Embryonic facial prominence (tissue), 1 donor: ENCODE data around the gene B3GNT8.
"Not testable (repeated sequence)": the region's sequence is repeated elsewhere in the genome, so short reads cannot be mapped to it uniquely, and the experiment has no call there.

Experiments
- DNase-seq: peaks from one replicate; pipeline ENCODE4 v3.0.0-alpha.2; 2016; ENCODE audit errors: extremely low spot score

B3GNT8 gene

DNA sequence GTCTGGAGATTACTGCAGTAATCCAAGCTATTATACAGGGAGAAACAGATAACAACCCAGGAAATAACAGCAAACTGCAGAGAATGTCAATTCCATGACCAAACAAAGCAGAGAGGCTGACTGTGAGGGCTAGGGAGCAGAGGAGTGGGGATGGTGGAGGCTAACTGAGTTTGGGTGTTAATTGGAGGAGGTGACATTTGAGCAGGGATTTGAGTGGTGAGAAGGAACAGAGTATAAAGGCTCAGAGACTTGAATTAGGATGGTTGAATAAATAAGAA, 9.4 kb upstream of the B3GNT8 start:
- no peak for DNase-seq

DNA sequence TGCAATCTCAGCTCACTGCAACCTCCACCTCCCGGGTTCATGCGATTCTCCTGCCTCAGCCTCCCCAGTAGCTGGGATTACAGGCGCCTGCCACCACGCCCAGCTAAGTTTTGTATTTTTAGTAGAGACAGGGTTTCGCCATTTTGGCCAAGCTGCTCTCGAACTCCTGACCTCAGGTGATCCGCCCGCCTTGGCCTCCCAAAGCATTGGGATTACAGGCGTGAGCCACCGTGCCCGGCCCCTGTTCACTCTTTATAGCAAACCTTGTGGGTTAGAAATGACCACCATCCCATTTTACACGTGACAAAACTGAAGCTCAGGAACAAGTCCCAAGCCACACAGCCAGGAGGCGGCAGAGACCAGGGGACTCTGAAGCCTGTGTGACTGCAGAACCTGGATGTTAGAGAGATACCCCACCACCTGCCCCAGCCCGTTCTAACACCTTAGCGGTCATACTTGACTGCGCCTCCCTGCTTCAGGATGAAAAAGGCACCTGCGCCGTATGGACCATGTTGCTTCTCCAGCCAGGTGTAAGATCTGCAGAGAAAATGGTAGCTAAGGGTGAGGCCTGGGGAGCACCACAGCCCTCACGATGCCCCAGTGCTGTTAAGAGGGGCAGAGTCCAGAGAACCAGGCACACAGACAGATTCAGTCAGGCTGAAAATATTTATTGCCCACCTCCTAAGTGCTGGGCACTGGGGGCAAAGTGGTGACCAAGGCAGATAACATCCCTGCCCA, 8.9 kb upstream of the B3GNT8 start:
- no peak for DNase-seq

DNA sequence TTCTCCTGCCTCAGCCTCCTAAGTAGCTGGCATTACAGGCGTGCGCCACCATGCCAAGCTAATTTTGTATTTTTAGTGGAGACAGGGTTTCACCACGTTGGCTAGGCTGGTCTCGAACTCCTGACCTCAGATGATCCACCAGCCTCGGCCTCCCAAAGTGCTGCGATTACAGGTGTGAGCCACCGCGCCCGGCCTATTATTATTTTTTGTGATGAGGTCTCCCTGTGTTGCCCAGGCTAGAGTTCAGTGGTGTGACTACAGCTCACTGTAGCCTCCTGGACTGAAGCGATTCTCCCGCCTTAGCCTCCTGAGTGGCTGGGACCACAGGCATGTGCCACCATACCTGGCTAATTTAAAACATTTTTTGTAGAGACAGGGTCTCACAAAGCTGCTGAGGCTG, 8.2 kb upstream of the B3GNT8 start:
- DNase-seq = not testable (repeated sequence)

DNA sequence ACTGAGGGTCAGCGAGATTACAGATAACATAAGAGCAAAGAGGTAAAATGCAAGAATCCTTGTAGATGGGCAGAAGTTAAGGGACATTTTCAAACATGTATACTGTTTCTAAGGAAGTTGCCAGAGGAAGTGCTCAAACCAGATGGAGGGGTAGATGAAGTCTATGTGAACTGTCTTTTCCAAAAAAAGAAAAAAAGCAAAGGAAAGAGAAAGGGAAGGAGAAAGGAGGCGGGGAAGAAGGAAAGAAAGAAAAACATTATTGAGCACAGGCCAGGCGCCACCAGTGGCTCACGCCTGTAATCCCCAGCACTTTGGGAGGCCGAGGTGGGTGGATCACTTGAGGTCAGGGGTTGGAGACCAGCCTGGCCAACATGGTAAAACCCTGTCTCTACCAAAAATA, 7.3 kb upstream of the B3GNT8 start:
- DNase-seq = no peak

DNA sequence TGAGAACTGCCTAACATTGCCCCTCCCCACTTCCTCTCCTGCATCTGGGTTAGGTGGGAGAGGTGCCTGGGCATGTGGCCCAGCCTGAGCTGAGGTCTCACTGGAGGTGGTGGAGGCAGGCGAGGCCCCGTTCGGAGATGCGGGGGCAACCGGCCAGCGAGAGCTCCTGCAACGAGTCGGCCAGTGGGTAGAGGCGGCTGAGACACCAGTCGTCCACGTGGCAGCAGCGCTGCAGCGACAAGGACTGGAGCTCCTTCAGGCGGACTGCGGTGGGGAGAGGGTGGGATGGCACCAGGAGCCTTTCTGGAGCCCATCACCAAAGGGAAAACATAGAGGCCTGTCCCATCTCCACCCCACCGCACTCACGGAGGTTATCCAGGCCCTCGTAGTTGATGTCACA, 6.0 kb upstream of the B3GNT8 start:
- DNase-seq = no peak

DNA sequence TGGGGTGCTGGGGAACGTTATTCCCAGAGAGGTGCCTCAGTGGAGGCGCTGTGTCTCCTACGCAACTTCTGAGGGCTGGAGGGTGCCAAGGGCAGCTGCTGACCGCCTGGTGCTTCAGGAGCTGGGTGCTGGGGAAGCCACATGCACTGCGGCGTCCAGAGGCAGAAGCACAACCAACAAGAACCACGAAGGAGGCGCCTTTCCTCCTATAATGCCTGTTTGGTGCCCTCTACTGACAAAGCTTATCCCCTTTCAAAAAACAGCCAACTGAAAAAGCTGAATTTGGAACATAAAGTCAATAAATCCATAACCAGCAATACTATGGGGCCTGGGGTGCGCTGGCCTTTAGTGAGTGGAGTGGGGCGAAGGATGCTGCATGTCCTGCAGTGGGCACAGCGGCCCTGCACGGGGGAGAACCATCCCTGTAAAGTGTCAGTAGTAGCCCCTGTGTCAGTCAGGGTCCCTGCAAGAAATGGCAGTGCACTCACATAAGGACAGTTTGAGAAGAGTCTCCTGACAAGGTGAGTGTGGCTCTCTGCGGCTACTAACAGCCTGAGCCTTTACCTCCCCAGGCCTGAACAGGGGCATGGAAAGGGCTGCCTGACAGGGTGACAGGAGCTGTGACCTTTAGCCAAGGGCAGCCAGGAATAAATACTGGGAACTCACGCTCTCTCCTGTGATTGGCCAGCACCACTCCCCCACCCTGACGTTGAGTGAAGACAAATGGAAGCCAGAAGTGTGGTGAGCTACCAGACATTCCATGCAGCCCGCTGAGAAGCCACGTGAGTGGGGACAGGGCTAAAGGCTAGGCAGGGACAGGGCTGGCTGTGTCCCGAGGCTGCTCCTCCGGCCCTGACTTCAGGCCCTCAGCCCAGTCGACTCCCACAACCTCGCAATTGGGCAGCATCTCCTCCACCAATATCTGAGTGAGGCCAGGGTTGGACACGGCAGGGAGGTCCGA, 4.5 kb upstream of the B3GNT8 start:
- DNase-seq = no peak

DNA sequence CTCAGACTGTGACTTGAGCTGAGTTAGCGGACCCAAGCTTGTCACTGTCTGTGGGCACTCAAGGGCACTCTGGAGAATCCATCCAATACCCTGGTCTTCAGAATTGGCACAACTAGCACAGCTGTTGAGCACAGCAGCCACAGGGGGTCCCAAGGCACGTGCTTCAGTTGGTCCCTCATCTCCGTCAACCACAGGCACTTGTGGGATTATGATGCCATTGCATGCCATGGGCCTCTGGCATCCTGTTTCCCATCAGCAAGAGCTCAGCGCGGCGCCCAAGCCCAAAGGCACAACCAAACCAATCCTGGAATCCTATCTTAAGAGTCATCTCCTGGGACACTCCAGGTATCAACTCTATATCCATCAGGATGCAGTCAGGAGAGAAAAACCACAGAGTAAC, 3.7 kb upstream of the B3GNT8 start:
- no peak for DNase-seq

DNA sequence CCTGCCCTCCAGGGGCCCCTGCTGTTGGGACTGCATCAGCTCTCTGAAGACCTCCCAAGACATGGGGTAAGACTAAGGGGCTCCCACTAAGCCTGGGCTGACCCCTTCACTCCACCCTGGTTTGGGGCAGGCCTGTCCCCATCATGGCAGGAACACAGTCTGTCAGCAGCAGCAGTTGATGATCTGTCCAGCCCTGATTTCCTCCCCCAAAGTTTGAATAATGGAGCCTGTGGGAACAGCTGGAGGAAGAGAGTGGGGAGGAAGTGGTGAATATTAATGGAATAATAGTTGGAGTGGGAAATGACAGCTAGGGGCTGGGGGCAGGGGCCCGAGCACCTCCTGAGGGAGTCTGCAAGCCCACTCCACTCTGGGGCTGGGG, 1.3 kb upstream of the B3GNT8 start:
- DNase-seq = no peak

DNA sequence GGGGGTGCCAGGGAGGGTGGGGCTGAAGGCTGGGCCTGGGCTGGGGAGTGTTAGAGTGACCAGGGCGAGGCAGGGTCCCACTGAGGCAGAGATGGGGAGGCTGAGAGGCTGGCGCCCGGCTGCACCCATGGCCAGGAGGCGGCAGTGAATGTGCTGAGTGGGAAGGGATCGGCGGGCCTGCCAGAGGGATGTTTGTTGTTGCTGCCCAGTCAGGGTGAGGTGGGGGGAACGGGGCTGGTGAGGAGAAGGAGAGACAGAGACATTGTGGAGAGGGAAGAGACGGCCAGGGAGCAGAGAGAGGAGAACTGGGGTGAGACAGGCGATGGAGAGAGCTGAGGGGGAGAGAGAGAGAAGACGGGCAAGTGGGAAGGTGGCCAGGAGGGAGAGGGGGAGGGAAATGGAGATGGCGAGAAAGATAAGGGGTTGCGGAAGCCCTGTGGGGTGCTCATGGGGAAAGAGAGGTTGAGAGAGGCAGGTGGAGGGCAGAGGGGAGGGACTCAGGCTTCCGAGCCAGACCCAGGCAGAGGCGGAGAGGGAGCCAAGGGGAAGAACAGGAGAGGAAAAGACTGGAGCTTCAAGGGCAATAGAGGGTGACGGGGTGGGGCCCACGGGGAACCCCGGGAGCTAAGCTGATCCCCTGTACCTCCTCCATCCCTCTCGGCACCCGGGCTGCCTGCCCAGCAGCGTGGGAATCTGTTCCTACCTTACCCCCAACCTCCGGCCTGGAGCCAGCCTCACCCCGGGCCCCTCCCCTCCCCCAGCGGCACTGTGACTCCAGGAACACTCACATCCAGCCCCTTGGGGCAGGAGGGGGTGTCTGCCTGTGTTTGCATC, 690 bp upstream of the B3GNT8 start:
- DNase-seq = peak; percentile 18

DNA sequence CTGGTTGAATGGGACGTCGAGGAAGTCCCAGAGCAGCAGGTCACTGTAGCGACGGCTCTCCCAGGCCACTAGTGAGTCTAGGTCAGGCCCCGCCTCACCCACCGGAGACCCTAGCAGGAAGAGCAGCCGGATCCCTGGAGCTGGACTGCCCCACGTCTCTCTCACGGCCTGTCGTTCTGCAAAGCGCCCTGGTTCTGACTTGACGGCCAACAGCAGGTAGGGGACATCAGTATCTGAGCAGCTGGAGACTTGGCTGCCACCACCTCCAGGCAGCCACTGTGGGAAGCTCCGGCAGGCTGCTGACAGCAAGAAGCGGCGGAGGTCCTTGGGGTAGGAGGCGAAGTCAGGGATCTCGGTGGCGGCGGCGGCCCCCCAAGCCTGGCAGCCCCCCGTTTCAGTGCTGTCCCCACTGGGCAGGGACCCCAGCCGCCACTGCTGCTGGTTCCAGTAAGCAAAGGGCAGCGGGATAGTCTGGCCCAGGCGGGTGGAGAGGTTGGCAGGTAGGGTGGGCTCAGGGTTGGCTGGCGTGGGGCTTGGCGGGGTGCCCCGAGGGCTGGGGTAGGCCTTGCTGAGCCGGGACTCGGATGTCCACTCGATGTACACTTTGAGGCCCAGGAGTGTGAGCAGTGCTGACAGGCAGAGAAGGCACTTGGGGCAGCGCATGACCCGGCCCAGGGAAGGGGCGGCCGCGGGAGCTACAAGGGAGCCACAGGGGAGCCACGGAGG, 895 bp downstream of the B3GNT8 start:
- DNase-seq = no peak

DNA sequence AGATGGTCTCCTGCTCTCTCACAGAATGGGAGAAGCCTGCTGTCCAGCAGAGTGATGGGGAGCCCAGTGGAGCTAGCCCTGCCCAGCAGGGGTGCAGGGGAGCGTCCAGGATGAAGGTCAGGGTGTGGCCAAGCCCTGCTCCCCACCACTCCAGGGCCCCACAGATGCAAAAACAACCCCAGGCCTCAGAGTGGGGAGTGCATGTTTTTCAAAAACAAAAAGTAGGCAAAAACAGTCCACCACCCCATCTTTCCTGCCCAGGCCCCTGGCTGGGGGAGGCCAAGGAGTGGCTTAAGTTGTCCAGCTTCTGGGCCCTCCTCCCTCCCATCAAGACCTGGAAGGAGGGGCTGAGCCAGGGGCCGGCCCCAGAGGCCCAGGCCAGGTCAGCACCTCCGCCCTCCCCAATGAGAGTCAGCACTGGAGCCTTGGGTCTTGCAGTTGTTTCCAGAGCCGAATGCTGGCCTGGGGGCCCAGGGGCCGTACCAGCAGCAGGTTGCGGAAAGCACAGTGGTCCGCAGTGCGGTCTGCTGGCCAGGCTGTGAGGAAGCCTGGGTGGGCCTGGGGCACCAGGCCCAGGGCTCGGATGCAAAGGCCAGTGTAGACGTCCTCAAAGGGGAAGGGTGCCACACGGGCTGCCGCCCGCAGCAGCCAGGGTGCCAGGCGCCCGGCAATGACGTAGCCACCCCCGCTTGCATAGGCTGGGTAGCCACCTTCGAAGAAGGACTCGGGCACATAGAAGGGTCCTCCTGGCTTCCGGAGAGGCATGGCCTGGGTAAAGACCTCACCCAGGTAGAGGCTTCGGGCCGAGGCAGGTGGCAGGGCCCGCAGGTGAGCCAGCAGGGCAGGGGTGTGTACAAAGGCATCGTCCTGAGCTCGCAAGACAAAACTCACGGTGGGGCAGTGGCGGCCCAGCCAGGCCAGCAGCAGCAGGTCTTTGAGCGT, 1.7 kb downstream of the B3GNT8 start:
- DNase-seq = no peak

DNA sequence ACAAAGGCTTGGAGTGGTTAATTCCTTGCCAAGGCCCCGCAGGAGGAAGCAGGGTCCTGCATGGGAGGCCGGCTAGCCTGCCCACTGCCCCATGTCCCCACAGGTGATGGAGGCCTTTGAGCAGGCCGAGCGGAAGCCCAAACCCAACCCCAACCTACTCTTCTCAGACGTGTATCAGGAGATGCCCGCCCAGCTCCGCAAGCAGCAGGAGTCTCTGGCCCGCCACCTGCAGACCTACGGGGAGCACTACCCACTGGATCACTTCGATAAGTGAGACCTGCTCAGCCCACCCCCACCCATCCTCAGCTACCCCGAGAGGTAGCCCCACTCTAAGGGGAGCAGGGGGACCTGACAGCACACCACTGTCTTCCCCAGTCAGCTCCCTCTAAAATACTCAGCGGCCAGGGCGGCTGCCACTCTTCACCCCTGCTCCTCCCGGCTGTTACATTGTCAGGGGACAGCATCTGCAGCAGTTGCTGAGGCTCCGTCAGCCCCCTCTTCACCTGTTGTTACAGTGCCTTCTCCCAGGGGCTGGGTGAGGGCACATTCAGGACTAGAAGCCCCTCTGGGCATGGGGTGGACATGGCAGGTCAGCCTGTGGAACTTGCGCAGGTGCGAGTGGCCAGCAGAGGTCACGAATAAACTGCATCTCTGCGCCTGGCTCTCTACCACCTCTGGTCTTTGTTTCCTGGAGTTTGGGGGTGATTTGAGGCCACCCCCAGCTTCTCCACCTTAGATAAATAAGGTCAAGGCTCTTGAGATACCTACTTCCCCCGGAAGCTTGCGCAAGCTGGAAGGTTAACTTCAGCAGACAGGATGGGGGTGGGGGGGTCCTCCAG, 2.6 kb downstream of the B3GNT8 start:
- DNase-seq = no peak

DNA sequence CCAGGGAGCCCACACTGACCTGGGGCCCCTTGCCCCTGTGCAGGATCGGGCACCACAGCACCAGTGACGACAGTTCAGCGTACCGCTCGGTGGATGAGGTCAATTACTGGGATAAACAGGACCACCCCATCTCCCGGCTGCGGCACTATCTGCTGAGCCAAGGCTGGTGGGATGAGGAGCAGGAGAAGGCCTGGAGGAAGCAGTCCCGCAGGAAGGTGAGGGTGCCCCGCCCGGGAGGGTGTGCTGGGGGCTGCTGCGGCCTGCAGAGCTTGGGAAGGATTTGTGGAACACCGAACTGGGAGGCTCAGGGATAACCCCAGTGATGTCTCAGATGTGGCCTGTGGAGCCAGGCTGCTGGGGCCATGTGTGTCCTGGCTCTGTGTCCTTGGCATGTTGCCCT, 4.2 kb downstream of the B3GNT8 start:
- DNase-seq = no peak

DNA sequence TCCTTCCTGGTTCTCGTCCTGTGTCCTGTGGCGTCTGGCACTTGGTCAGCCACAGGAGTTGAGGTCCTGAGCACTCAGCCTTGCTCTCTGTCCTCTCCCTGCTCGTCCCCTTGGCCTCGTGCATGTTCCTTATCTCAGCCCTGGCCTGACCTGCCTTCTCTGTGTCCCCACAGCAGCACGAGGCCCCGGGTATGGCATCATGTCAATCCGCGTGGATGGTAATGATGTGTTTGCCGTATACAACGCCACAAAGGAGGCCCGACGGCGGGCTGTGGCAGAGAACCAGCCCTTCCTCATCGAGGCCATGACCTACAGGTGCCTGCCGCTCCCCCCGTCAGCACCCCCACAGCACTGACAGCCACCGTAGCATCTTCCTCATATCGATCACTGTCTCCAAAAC, 4.7 kb downstream of the B3GNT8 start:
- DNase-seq = no peak

DNA sequence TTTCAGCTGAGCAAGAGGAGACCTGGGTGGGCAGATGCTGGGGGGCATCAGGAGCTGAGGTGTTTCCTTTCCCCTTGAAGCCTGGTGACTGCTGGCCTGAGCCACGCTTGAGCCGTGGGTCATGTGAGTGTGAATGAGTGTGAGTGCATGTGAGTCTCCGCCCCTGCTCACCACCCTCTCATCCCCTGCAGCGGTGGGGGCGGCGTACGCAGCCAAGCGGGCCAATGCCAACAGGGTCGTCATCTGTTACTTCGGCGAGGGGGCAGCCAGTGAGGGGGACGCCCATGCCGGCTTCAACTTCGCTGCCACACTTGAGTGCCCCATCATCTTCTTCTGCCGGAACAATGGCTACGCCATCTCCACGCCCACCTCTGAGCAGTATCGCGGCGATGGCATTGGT, 5.2 kb downstream of the B3GNT8 start:
- no peak for DNase-seq

DNA sequence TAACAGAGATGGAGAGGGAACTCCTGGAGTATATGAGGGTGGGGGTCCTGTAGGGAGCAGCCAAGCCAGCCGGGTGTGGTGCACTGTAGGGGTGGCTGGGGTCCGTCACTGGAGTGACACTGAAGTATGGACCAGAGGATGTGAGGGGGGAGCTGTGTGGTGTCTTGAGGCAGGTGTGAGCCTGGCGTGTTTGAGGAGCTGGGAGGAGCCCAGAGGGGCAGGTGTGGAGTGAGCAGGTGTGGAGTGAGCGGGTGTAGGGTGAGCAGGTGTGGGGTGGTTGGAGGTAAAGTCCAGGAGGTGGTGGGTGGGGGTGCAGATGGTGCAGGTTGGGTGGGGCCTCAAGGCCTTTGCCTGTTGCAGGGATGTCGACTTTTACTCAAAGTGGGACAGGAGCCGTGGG, 5.9 kb downstream of the B3GNT8 start:
- no peak for DNase-seq

DNA sequence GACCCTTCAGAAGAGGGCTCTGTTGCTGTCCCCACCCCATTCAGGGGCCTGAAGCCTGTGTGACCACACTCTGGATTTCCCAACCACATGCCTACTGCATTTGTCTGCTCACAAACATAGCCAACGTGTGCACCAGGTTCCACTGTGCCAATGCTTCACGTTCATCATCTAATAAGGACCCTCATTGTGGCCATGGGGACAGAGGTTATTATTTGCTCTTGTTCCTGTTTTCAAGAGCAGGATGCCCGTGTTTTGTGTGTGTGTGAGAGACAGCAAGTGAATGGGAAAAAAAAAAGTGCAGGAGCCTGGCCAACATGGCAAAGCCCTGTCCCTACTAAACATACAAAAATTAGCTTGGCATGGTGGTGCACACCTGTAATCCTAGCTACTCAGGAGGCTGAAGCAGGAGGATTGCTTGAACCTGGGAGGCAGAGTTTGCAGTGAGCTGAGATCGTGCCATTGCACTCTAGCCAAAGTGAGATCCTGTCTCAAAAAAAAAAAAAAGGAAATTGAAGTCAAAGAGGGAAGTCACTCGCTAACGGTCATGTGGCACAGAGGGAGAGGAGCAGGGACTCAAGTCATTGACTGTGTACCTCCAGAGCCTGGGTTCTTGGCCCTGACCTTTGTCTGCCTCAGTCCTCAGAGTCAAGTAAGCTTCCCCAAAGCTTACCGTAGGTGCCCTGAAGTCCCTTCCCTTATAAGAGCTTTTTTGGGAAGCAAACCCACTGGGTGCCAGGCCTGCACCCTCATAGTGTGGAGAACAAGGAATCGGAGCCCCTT, 6.9 kb downstream of the B3GNT8 start:
- DNase-seq = no peak

DNA sequence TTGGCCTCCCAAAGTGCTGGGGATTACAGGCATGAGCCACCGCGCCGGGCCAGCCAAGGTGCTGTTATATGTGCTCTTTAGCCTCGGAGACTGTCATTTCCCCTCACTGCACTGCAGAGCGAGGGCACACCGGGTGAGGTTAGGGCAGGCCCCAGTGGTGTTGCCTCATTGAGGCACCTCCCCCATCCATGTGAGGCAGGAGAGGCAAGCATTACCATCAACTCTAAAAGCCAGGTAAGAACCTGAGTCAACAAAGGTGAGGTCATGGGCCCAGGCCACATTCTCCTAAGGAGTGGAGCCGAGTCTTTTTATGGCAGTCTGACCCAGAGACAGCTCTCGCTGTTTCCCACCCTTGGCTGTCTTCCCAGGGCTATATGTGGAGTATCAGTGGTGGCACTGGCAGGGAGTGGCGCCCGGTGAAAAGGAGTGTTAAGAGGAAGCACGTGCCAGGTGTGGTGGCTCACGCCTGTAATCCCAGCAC, 10.9 kb downstream of the B3GNT8 start:
- no peak for DNase-seq

DNA sequence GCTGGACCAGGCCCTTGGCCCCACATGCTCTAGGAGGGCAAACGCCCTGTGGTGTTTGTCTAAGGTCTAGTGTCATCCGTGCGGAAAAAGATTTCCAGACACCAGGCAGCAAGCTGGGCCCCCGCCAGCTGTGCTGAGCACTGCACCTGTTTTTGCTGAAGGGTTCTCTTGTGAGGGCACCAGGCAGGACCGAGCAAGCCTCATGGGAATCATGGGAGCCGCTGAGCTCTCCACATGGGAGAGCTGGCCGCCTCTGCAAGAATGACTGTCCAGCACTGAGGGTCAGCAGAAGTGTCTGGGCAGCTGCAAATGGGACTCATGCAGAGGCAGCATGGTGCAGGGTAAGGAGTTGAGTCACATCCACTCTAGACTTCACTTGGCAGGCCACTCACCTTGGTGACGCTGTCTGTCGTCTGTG, 12.0 kb downstream of the B3GNT8 start:
- DNase-seq = no peak
